Measurements from ENCODE around the gene CNIH2. TPM values are rescaled to one million over a fixed set of nuclear protein-coding genes. Genes with fewer than 3 reads are reported as not detected.

CNIH2 gene
- total and polyA plus RNA-seq, 9 of the 15 experiments (the other 6 are each of a cell fraction or from before 2014, with no cell fraction given) = 0.26 to 0.89 (median 0.40) TPM; not detected in 4

- peak overlapping the region; percentile 95 for H3K27ac ChIP-seq (ENCODE audit: extremely low read depth, low read depth, low read length)
- DNase-seq (ENCODE audit: extremely low read depth in 1 of 4, low spot score in 3 of 4) = peak; percentile 54 to 69 (median 64)
- H4K20me1 ChIP-seq (replicated peaks; ENCODE audit: control insufficient read depth, insufficient read depth, low read length) = peaks cover 10% of the 10 kb centered on the region; the same call in 1 of the 2 replicates
- in situ Hi-C loops (cut with MboI) = no loop called here
- peaks cover 29% of the 10 kb centered on the region for H3K79me2 ChIP-seq (ENCODE audit: control insufficient read depth, insufficient read depth, low read length)
- H3K36me3 ChIP-seq (ENCODE audit: control insufficient read depth, insufficient read depth, low read length) = peaks cover 63% of the 10 kb centered on the region
- intact Hi-C loops (cut with micrococcal nuclease) = no loop called here
- H3K4me3 ChIP-seq = peak overlapping the region; percentile 100
- H3K9ac ChIP-seq (ENCODE audit: insufficient read depth in 1 of 2, low read depth in 2 of 2, low read length in 2 of 2) = peak overlapping the region; percentile 98 to 99
- ATAC-seq = peak; percentile 14
- H3K4me2 ChIP-seq (ENCODE audit: insufficient read depth, low read length) = peak overlapping the region; percentile 98
- peaks cover 5 to 47% of the 10 kb centered on the region in 2 experiments; a peak in 4 of 5 replicates for H3K4me1 ChIP-seq (replicated peaks in 1 of 2; ENCODE audit: control insufficient read depth in 2 of 2, insufficient read depth in 2 of 2, low read length in 2 of 2)
- 3% methylated on average over 31 of the region's 32 CpGs for WGBS (ENCODE audit: insufficient coverage, low coverage, missing lambda C conversion rate)
- ChIA-PET POLR2A (interaction anchor here (0.6 to 2.8 kb wide), 3 partner anchors 11 to 20 kb away, joined by 3 to 17 read pairs (median 3); partner anchors contain the start of gene YIF1A), CTCF (ENCODE audit: low intra/inter-chr PET ratio) (interaction anchor here (1.1 kb wide), 1 partner anchor 46 kb away, joined by 4 read pairs; no protein-coding TSS in a partner anchor)
- no peaks in the 10 kb centered on the region for H3K27me3 ChIP-seq (ENCODE audit: control insufficient read depth in 2 of 2, insufficient read depth in 2 of 2, low read length in 2 of 2)
- peak; percentile 64 for FAIRE-seq
- BruUV-seq (replicated peaks) = TSS peak; percentile 41
- no peaks in the 10 kb centered on the region for H3K9me3 ChIP-seq (replicated peaks; ENCODE audit: control insufficient read depth, insufficient read depth, low read depth, low read length)
- H2AFZ ChIP-seq (ENCODE audit: low read depth, low read length) = peak overlapping the region; percentile 84
- H3K9me1 ChIP-seq (ENCODE audit: control insufficient read depth, insufficient read depth, low read length) = no peaks in the 10 kb centered on the region
- TF ChIP-seq ZNF511 (CRISPR knock-in tag; IDR thresholded peaks at IDR 0.05) = 0 out of 2 replicates have a peak, but pooled peaks have one; percentile 27
- TF ChIP-seq FIP1L1 (IDR thresholded peaks at IDR 0.05; ENCODE audit: low read depth, low read length, poor library complexity, severe bottlenecking) = no peak
- TF ChIP-seq ZNF766 (CRISPR knock-in tag; conservative IDR thresholded peaks at IDR 0.05) = 0 out of 2 replicates have a peak, but pooled peaks have one; percentile 48
- peak; percentile 44; the same call in 1 of the 2 replicates for TF ChIP-seq PHF8 (IDR thresholded peaks at IDR 0.05; ENCODE audit: borderline replicate concordance, low read length)
- TF ChIP-seq ELF1 (tag; IDR thresholded peaks at IDR 0.05) = peak; percentile 51; the same call in 1 of the 2 replicates
- TF ChIP-seq GABPA (tag; conservative IDR thresholded peaks at IDR 0.05; ENCODE audit: low read depth) = peak; percentile 52
- no peak for TF ChIP-seq ZNF124 (CRISPR knock-in tag; IDR thresholded peaks at IDR 0.05)
- TF ChIP-seq MAX (CRISPR knock-in tag; IDR thresholded peaks at IDR 0.05) = peak; percentile 41; the same call in 1 of the 2 replicates
- 0 out of 2 replicates have a peak, but pooled peaks have one; percentile 38 for TF ChIP-seq DPF2 (IDR thresholded peaks at IDR 0.05)
- 0 out of 2 replicates have a peak, but pooled peaks have one; percentile 20 for TF ChIP-seq SMARCA5 (IDR thresholded peaks at IDR 0.05)
- no peak for TF ChIP-seq NR2C1 (IDR thresholded peaks at IDR 0.05)
- TF ChIP-seq NR2C1 (tag; IDR thresholded peaks at IDR 0.05) = peak; percentile 7; the same call in 1 of the 2 replicates
- TF ChIP-seq ZSCAN32 (CRISPR knock-in tag; IDR thresholded peaks at IDR 0.05) = no peak
- TF ChIP-seq, protein P1, sequence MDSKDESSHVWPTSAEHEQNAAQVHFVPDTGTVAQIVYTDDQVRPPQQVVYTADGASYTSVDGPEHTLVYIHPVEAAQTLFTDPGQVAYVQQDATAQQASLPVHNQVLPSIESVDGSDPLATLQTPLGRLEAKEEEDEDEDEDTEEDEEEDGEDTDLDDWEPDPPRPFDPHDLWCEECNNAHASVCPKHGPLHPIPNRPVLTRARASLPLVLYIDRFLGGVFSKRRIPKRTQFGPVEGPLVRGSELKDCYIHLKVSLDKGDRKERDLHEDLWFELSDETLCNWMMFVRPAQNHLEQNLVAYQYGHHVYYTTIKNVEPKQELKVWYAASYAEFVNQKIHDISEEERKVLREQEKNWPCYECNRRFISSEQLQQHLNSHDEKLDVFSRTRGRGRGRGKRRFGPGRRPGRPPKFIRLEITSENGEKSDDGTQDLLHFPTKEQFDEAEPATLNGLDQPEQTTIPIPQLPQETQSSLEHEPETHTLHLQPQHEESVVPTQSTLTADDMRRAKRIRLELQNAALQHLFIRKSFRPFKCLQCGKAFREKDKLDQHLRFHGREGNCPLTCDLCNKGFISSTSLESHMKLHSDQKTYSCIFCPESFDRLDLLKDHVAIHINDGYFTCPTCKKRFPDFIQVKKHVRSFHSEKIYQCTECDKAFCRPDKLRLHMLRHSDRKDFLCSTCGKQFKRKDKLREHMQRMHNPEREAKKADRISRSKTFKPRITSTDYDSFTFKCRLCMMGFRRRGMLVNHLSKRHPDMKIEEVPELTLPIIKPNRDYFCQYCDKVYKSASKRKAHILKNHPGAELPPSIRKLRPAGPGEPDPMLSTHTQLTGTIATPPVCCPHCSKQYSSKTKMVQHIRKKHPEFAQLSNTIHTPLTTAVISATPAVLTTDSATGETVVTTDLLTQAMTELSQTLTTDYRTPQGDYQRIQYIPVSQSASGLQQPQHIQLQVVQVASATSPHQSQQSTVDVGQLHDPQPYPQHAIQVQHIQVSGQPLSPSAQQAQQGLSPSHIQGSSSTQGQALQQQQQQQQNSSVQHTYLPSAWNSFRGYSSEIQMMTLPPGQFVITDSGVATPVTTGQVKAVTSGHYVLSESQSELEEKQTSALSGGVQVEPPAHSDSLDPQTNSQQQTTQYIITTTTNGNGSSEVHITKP (IDR thresholded peaks at IDR 0.05; ENCODE audit: partially characterized antibody) = peak; percentile 76
- no peak for TF ChIP-seq CBFB (CRISPR knock-in tag; IDR thresholded peaks at IDR 0.05)
- TF ChIP-seq RBFOX2 (IDR thresholded peaks at IDR 0.05; ENCODE audit: low read depth, low read length) = peak; percentile 49
Measured at GRCh38 chr11:66268952-66269905, 8.7 kb upstream of the CNIH2 start.

Measured in K562 (cell line).